Eye (tissue), 1 donor: ENCODE data around the gene PFN2.
"Not testable (repeated sequence)": the region's sequence is repeated elsewhere in the genome, so short reads cannot be mapped to it uniquely, and the experiment has no call there.

Source experiments
- DNase-seq: peaks from one replicate; pipeline ENCODE4 v3.0.0-alpha.2; 2015

Gene PFN2

GRCh38 chr3:149970716-149971402, at the start of gene PFN2:
Gene PFN2, minus strand, starts transcription at chr3:149970895. Its CDS starts 39 bp downstream, at chr3:149970856.
- DNase-seq, result peak; percentile 97

GRCh38 chr3:150015901-150016300, 45.2 kb upstream of the PFN2 start:
- no peak for DNase-seq

GRCh38 chr3:150014782-150015181, 44.1 kb upstream of the PFN2 start:
- no peak for DNase-seq

- DNase-seq, result no peak
These were observed 43.1 kb upstream of the PFN2 start for GRCh38 chr3:150013801-150014200.

GRCh38 chr3:150006794-150007193, 36.1 kb upstream of the PFN2 start:
- no peak for DNase-seq

GRCh38 chr3:150005243-150006112, 34.8 kb upstream of the PFN2 start:
- DNase-seq, result no peak

GRCh38 chr3:150000641-150001040, 29.9 kb upstream of the PFN2 start:
- no peak for DNase-seq

- no peak for DNase-seq
These were observed 28.7 kb upstream of the PFN2 start for GRCh38 chr3:149999421-149999820.

GRCh38 chr3:149998946-149999345, 28.3 kb upstream of the PFN2 start:
- DNase-seq, result no peak

- DNase-seq, result no peak
These were observed 21.8 kb upstream of the PFN2 start for GRCh38 chr3:149992416-149993058.

- DNase-seq, result peak; percentile 26
These were observed 19.8 kb upstream of the PFN2 start for GRCh38 chr3:149990423-149990948.

GRCh38 chr3:149989307-149989706, 18.6 kb upstream of the PFN2 start:
- no peak for DNase-seq

GRCh38 chr3:149983628-149984027, 12.9 kb upstream of the PFN2 start:
- no peak for DNase-seq

GRCh38 chr3:149983053-149983452, 12.4 kb upstream of the PFN2 start:
- DNase-seq, result not testable (repeated sequence)

GRCh38 chr3:149981979-149982378, 11.3 kb upstream of the PFN2 start:
- DNase-seq, result not testable (repeated sequence)

- DNase-seq, result no peak
These were observed 6.7 kb upstream of the PFN2 start for GRCh38 chr3:149977386-149977785.

GRCh38 chr3:149975919-149976318, 5.2 kb upstream of the PFN2 start:
- no peak for DNase-seq

- DNase-seq, result peak; percentile 96
These were observed 844 bp upstream of the PFN2 start for GRCh38 chr3:149971403-149972075.

GRCh38 chr3:149969940-149970715, 567 bp downstream of the PFN2 start:
- peak; percentile 98 for DNase-seq

- DNase-seq, result peak; percentile 90
These were observed 1.4 kb downstream of the PFN2 start for GRCh38 chr3:149969110-149969939.

- DNase-seq, result peak; percentile 38
These were observed 2.5 kb downstream of the PFN2 start for GRCh38 chr3:149968216-149968615.
